GM19324 (cell line): ENCODE data around the gene RET.

Source experiments
- ATAC-seq: cut with Tn5 transposase; IDR thresholded peaks from one replicate; pipeline ENCODE4 v1.9.1; 2021; ENCODE audit warnings: mild to moderate bottlenecking, moderate library complexity; ENCODE audit not compliant: unreplicated experiment, low FRiP score

The RET gene

DNA sequence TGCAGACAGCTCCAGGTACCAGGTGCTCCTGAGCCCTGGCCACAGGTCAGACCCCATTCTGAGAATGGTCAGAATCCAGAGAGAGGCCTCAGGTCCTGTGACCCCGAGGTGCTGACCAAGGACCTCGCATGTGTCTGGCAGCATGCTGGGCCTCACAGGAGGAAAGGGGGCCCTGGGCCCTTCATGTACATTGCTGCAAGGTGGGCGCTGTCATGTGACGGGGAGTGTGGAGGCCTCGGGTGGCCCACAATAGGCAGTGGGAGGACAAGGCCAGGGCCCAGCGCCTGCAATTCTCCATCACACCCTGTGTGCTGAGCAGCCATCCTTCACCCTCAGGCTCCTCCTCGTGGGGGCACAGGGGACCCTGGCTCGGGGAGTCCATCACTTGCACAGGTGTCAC is 15.5 kb upstream of the RET start:
- no peak for ATAC-seq

GRCh38 chr10:43061760-43062159 is 15.1 kb upstream of the RET start:
- ATAC-seq, result no peak

GRCh38 chr10:43062402-43063160 is 14.3 kb upstream of the RET start:
- ATAC-seq, result no peak

DNA sequence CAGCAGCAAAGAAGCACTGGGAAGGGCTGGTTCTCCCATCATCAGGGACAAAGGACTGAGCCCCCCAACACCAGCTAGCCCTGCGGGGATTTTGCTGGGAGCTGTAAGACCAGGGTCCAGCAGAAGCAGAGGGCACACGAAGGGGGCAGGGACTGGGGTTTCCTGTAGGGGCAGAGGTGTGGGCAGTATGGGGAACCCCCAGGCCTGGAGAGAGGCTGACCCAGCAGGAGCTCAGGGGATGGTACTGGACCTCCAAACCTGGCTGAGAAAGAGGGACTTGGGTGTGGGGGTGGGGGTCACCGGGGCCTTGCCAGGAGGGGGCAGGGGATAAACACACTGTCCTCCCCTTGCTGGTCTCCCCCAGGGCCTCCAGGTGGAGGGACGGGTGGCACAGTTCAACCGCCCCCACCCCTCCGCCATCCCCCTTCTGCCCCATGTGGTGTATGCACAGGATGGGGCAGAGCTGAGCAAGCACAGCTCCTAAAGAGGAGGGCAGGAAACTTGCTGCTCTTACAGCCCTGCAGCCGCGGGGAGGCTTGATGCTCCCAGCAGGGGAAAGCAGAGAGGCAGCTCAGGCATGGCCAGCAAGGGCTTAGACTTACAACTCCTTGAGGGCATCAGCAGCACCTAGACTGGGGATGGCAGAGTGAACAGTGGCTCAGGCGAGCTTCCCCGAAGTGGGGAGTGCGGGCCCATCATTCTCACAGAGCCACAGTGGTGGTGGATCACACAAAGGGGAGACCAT is 12.4 kb upstream of the RET start:
- ATAC-seq, result no peak

DNA sequence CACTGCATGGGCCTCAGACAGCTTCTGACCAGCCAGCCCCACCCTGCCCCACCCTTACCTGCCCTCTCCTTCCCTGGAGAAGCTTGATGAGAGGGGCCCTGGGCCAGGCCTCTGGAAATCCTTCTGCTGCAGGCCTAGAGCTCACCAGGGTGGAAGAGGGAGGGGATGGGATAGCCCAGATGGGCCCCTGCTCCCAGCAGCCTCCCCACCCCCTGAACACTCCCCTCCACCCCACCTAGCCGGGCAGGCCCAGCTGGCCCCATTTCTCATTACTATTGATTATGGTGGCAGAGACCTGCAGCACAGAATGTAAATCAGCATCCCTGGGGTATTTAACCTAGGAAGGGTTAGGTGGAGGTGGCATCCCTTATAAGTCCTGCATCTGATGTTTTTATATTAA is 11.6 kb upstream of the RET start:
- no peak for ATAC-seq

GRCh38 chr10:43065761-43066160 is 11.1 kb upstream of the RET start:
- ATAC-seq, result no peak

- ATAC-seq, result no peak
Observed at GRCh38 chr10:43066481-43066880, 10.4 kb upstream of the RET start.

DNA sequence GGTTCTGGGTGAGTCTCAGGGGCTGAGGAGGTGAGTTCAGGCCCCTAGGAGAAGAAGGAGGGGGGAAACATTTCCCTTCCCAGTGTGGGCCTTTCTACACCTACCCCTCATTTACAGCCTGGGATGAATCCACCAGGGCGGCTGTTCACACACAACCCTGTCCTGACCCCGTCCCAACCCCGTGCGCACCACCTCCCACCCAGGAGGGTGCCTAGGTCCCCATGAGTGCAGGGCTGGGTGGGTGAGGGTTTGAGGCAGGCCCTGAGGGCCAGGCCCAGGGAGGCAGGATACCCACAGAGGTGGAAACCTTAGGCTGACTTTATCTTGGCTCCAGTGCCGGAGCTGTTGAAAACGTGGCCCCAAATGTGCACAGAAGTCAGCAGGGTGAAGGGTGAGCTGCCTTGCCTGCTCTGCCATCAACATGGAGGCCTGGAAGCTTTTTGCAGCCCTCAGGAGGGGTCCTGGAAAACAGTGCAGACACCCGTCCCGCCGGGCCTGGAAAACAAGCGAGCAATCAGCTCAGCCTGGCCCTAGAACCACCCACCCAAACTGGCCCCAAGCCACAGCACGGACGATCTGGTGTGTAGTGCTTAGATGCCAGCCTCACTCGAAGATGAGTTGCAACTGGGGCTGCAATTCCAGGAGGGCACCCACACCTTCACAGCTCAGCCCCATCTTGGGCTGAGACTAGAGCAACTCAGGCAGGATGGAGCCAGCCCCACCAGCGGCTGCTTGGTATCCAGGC is 9.3 kb upstream of the RET start:
- ATAC-seq, result no peak

DNA sequence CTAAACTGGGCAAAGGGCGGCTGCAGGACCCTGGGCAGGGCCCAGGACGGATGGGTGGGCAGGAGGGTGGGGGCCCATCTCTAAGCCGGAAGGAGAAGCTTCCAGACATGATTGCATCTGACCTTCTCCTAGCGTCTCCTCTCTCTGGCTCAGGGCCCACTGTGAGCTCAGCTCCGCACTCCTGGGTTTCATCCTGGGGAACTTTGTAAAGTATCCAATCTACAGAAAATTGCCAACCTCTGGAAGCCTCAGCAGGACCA is 8.8 kb upstream of the RET start:
- no peak for ATAC-seq

- no peak for ATAC-seq
Observed at GRCh38 chr10:43068471-43069210, 8.2 kb upstream of the RET start.

DNA sequence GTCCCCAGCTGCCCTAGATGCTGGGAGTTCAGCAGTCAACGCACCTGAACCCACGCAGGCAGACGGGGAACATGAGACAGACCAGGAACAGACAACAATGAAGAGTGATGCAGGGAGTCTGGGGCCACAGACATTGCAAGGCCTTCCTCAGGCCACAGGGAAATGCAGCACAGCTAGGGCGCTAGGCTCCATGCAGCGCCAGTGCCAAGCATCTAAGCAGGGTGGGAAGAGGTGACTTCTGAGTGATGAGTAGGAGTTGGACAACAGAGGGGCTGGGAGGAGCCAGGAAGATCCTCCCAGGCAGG is 7.7 kb upstream of the RET start:
- ATAC-seq, result no peak

- ATAC-seq, result no peak
Observed at GRCh38 chr10:43069579-43069978, 7.3 kb upstream of the RET start.

DNA sequence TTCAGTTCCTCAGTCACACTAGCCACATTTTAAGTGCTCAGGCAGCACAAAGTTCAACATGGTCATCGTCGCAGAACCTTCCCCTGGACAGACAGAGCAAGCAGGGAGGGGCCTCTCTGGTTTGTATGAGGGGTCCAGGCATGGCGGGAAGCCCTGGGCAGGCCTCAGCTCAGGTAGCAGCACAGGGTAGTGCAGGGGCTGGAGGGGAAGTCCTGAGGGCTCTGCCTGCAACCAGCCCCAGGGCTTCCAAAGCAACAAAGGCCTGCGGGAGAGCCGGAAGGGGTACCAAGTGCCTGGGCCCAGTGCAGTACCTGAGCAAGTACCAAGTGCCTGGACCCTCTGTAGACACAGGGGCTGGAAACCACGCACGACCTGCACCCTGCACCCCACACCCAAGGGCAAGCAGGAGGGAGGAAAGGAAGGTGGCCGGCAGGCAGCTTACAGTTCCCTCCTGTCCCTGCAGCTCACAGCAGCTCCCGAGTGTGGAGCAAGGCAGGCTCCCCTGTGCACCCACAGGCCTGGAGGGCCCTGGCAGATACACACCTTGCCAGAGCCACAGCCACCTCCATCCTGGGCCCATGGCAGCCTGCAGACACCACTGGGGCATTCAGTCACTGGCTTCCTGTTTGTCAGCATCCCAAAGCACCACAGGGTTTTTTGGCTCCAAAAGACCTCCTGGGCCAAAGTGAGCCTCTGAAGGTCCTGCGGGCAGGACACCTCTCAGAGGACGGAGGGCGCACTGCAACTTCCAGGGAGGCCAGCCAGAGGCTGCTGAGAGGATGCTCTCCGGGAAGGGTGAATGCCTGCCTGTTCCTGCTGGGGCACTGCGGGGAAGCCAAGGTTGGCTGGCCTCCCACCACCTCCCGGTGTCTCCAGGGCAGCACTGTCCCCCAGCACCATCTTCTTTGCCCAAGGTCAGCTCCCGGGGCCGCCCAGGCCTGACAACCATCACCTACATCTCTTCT is 6.5 kb upstream of the RET start:
- ATAC-seq, result no peak

DNA sequence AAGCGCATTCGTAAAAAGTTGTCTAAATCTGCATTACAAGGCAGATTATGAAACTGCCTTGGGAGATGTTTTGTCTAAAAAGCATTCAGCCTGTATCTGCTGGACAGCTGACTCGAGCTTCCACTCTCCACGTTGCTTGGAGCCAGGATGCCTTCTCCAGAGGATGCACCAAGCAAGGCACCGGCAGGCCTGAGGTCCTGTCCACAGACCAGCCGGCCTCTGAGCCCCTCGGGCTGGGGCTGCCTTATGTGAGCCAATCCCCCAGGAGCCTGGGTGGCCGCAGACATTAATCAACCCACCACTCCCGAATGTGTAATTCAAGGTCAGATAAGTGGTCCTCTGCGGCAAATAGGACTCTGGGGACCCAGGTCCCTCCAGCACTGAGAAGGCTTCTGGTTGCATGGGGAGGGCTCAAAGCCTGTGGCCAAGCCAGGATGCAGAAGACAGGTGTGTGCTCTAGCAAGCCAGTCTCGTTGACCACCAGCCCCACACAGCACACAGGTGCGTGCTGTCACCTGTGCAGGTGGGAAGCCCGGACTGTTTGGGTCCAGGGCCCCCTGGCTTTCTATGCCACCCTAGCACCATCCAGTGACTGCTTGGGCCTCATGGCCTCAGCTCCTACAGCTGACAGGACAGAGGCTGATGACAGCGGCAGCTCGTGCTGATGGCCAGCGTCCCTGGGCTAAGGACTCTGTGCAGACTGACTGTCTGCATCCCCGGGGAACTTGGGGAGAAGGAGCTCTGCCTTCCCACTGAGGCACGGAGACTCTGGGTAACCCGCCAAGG is 4.8 kb upstream of the RET start:
- ATAC-seq, result no peak

GRCh38 chr10:43073191-43073590 is 3.7 kb upstream of the RET start:
- no peak for ATAC-seq

GRCh38 chr10:43073721-43074120 is 3.1 kb upstream of the RET start:
- no peak for ATAC-seq

GRCh38 chr10:43074409-43074808 is 2.5 kb upstream of the RET start:
- no peak for ATAC-seq

GRCh38 chr10:43074827-43075611 is 1.9 kb upstream of the RET start:
- ATAC-seq, result no peak

GRCh38 chr10:43075612-43076003 is 1.3 kb upstream of the RET start:
- ATAC-seq, result no peak
